CD4-positive, alpha-beta T cell treated with Interleukin-1 beta for 1 hour (primary cell): ENCODE data around the gene IPCEF1.
"Not testable (repeated sequence)": the region's sequence is repeated elsewhere in the genome, so short reads cannot be mapped to it uniquely, and the experiment has no call there.

Experiments used
- DNase-seq, 2 donors: peaks; one replicate each; pipeline ENCODE4 v3.0.0-alpha.2; 2020 to 2022

Gene IPCEF1

GRCh38 chr6:154243793-154244750 lies 112.5 kb downstream of the IPCEF1 start:
- DNase-seq = no peak

DNA sequence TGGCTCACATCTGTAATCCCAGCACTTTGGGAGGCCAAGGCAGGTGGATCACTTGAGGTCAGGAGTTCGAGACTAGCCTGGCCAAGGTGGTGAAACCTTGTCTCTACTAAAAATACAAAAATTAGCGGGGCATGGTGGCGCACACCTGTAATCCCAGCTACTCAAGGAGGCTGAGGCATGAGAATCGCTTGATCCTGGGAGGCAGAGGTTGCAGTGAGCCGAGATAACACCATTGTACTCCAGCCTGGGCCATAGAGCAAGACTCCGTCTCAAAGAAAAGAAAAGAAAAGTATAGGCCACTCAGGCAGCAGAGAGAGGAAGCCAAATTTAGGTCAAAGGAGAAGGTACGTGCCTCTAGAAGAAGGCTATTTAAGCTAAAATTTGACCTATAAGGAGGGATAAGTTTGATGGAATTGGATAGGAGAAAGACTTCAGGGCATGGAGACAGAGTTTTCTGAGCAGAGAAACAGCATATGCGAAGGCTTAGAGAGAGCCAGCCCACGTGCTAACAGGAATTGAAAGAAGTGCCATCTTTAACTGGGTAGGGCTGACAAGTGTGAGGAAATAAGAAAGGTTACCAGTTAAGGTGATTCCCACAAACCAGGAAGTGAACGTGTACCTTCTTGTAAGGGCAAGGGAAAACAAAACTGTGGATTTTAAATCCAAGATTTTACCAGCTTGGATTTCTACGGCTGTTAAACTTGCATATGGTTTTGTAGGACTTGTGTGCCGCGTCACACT lies 113.8 kb downstream of the IPCEF1 start:
- no peak for DNase-seq

GRCh38 chr6:154241581-154241980 lies 115.0 kb downstream of the IPCEF1 start:
- DNase-seq = no peak

GRCh38 chr6:154241061-154241460 lies 115.5 kb downstream of the IPCEF1 start:
- not testable (repeated sequence) for DNase-seq

DNA sequence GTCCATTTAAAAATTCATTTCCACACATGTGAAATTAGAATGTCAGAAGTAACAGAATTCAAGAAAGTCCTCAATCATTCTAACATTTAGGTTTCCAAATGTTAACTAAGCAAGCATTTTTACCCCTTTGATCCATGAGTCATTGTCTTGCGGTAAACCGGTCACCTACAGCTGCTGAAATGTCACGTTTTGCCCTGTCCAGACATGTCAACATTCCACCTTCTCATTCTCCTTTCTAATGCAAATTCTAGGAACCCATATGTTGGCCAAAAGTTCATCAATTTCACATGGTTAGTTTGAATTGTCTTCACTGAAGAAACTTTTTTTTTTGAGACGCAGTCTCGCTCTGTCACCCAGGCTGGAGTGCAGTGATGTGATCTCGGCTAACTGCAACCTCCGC lies 117.2 kb downstream of the IPCEF1 start:
- DNase-seq = no peak

DNA sequence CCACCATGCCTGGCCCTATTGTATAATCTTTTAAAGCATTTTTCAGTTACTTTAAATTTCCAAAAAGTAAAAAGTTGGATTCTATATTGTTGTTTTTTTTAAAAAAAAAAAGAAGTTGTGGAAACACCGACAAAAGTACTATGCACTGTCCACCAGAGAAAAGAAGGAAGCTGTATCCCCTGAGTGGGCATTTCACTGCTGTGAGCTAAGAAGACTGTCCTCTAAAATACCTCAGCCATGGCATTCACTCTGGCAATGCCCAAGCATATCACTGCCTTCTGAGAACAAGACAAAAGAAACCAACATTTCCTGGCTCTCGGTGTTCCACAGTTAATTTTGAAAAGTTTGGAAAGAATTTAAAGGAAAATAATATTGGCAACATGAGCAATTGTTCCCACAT lies 117.8 kb downstream of the IPCEF1 start:
- DNase-seq = no peak

DNA sequence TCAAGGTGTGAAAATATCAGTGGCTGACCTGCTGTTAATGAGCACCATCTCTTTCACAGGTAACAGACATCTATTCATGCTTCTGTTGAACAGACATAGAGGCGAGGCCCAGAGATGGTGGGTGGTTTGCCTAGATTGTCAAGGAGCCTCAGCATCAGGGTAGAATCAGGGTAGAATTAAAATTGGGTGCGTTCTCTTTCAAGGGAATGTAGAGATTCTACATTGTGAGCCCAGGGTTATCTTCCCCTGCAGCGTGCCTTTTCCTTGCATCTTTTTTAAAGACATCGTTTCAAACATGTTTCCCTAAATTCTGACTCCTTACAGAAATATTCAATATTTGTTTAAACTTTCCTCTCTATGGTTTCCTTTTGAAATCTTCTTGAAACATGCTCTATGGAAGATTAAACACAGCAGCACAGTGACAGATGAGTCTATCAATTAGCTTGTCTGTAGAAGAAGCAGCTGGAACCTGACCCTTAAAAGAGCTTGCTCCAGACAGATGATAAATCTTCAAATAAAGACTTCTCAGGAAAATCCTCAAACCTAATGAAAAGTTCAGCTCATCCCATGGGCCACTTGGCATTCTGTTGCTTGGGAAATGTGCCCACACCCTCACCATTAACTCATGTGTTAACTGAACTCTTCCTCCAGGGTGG lies 119.8 kb downstream of the IPCEF1 start:
- DNase-seq = no peak

DNA sequence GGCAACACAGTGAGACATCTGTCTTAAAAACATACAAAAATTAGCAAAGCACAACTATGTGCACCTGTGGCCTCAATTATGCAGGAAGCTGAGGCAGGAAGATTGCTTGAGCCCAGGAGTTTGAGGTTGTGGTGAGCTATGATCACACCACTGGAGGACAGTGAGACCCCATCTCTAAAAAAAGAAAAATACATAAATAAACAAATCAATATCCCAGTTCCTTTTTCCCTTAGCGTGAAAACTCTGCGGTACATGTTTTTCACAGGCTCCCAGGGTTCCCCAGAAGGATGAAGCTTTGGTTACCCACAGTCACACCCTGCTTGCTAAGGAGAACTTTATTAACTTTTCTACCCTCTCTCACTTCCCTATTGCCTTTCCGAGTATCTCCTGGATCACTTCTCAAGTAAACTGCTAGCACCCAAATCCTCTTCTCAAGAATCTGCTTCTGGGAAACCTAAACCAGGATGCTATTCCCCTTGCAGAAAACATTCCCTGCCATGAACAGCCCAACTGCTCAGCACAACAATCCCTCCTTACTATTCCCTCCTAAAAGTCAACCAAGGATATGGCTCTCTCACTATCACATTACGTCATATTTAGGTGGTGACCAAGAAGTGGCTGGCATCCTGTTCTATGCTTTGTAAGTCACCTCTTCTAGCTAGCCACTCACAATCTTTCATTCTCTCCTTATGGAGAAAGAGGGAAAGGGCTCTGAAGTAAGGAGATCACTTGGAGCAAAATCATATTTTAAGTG lies 122.4 kb downstream of the IPCEF1 start:
- DNase-seq = no peak

- DNase-seq = no peak
Measured at GRCh38 chr6:154233383-154233782, 123.2 kb downstream of the IPCEF1 start.

- DNase-seq = no peak
Measured at GRCh38 chr6:154232013-154232910, 124.3 kb downstream of the IPCEF1 start.

GRCh38 chr6:154230910-154231595 lies 125.5 kb downstream of the IPCEF1 start:
- no peak for DNase-seq

DNA sequence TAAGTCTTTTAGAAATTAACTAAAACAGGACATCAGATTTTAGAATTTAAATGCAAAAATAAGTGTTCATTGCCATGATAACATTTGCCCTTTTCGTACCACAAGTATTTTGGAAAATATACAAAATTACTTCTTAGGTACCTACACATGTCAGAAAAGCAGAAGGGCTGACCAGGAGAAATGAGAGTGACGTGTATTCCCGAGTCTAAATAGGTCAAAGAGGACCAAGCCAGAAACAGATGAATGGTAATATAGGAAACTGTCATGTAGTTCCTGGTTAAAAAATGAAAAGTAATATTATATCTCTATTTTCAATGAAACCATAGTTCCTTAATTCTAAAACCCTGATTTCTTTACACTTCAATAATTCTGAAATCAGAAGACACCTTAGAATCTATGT lies 126.2 kb downstream of the IPCEF1 start:
- DNase-seq = no peak

- peak in 1 of 2 donors; percentile 61 for DNase-seq
Measured at GRCh38 chr6:154229786-154230185, 126.8 kb downstream of the IPCEF1 start.

DNA sequence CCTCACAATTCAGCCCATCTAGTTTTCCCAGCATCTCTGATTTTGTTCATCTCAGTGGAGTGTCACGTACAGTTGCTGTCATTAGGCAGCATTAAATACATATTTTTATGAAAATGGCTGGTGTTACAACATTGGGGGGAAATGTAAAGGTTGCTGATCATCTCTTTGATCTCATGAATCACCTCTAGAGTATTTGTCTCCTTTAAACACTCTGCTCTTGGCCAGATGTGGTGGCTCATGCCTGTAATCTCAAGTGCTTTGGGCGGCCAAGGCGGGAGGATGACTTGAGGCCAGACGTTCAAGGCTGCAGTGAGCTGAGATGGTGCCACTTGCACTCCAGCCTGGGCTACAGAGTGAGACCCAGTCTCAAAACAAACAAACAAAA lies 128.1 kb downstream of the IPCEF1 start:
- no peak for DNase-seq

DNA sequence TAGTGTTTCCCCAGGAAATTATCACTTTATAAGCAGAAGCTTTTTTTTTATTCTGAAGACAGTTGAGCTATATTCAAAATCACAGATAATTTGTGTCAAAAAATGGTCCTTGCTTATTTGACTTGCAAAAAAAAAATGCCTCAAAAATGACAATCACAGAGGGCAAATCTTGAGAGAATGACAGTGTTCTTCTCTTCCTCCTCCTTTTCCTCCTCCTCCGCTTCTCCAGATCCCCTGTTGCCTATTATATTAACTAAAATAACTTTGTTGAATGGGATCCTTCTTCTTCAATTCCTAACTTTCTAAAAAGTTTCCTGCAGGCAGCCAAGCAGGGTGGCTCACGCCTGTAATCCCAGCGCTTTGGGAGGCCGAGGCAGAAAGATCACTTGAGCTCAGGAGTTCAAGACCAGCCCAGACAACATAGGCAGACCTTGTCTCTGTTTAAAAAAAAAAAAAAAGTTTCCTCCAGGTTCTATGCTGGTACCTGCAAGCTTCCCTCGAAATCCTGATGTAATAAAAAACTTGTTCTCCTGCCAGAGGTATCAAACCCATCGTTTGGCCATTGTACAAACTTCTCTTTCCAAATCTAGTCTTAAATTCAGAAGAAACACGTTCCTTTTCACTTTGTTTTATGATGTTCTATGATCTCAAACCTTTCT lies 128.6 kb downstream of the IPCEF1 start:
- no peak for DNase-seq

GRCh38 chr6:154226461-154226860 lies 130.1 kb downstream of the IPCEF1 start:
- no peak for DNase-seq

DNA sequence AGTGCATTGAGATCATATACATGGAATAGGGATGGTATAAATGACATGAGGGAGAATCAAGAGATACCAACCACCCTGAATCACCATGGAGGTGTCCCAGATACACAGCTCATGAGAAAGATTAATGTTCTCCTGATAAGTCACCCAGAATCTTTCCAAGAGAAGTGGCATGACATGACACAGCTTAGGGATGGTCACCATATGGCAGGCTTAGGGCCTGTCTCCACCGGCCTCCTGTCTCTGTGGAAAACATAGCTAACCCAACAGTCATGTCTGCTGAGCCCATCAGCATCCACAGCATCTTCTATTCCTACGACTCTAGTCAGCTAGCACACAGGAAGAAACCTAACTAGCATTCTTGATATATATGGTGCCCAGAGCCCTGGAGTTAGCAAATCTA lies 133.3 kb downstream of the IPCEF1 start:
- DNase-seq = no peak

DNA sequence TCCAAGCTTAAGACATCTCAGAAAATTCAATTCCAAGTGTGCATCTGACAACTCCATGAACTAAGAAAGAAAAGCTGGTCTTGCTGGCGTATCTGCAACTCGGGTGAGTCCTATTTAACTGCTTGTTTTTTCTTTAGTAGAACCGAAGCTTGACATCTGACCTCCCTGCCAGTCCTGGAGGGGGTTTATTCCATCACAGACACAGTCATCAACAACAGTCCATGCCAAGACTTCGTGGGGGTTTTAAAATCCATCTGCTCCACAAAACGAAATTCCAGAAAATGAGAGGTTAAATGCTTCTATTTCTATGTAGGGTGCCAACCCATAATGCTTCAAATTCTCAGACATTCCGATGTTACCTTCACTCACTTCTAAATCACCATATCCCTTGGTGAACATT lies 133.9 kb downstream of the IPCEF1 start:
- no peak for DNase-seq

DNA sequence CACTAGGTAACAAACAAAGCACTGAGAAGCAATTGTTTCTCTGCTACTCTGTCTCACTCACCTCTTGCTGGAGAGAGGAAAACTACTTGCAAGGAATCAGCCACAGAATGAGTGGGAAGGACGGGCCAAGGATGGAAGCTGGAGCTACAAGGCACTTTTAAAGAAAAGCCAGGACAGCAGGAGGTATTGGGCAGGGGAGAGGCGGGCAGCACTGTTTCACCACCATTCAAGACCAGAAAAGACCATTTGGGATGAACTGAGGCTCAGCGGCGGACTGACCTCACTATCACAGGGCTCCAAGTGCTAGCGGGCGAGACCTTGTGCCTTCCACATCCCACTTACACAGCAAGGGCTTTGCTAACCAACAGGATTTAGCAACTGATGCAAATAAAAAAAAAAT lies 137.4 kb downstream of the IPCEF1 start:
- no peak for DNase-seq

DNA sequence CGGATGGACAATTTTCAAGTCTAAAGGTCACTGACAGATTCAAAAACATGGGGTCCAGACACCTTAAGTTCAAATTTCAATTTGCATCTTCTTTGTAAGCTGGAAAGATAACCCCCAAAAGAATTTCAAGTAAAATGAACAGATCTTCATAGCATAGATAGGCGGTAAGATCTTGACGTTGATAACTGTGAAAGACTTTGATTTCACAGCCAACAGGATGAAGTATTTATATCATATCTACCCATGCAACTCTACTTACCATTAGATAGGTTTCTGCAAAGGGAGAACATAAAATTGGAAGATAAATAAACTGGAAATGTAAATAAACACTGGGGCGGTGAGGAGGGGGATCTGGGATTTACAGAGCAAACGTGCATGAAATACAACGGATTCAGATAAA lies 137.8 kb downstream of the IPCEF1 start:
- no peak for DNase-seq

DNA sequence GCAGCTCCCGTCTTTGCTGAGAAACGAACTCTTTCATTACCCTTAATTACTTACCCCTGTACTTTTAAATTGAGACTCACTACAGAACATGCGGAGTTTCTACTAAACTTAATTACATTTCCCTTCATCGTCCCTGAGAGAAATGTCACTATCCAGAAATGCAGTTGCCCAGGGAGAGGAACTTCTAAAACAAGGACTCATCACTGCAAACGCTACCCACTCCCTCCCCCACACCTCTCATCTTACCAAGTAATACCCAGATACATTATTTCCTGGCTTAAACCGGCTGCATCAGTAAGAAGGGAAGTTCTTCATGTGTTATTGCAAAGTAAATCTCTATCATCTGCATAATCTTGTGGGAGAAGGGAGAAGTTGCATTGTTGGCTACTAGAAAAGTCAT lies 138.3 kb downstream of the IPCEF1 start:
- no peak for DNase-seq
